HepG2 (cell line): ENCODE results near the gene CAPN10. TPM values are rescaled to one million over a fixed set of nuclear protein-coding genes. Genes with fewer than 3 reads are reported as not detected.

Experiments used
- ATAC-seq: fragments of 200-7000 bp; cut with Tn5 transposase; 3 replicates; pipeline ENCODE4 v1.9.1; 2020; ENCODE audit warnings: mild to moderate bottlenecking, moderate library complexity
- BruUV-seq: library from RNA; stranded (reverse); fragments of 400-500 nt; replicated peaks from 2 replicates; lab custom pipeline; 2021; lab: Mats Ljungman, UMichigan
- CTCF ChIA-PET: fragments of 300-600 bp; formaldehyde crosslinking; extraction: SDS; loops from one replicate; lab custom pipeline; 2021; ENCODE audit warnings: low total read pairs, inconsistent platforms, low intra/inter-chr PET ratio; lab: Yijun Ruan, JAX
- POLR2A ChIA-PET: fragments of 350-600 bp; sonication (Branson Sonifier 250); formaldehyde crosslinking; loops from one replicate; lab custom pipeline; 2020; ENCODE audit warnings: antibody characterized with exemption, inconsistent platforms; lab: Yijun Ruan, JAX
- DNase-seq: peaks from one replicate; pipeline ENCODE4 v3.0.0-alpha.2; 2015; ENCODE audit warnings: low spot score
- FAIRE-seq: peaks from 3 replicates; lab custom pipeline; 2011; peaks lifted over from hg19 to GRCh38; lab: Jason Lieb, UNC
- H2AFZ ChIP-seq: one replicate; pipeline ENCODE4 v1.6.1; 2011; ENCODE audit warnings: low read length, inconsistent platforms
- H3K27ac ChIP-seq: fragments of 300-600 bp; 3 replicates; pipeline ENCODE4 v1.8.0; 2011; ENCODE audit warnings: mixed run types, mild to moderate bottlenecking, mixed read lengths, low read length, inconsistent platforms; ENCODE audit not compliant: insufficient read depth; ENCODE audit errors: extremely low read length
- H3K27me3 ChIP-seq, 2 experiments: fragments of 200-600 bp in 1 of 2; 2 replicates in 1 of 2; 3 replicates in 1 of 2; pipeline versions ENCODE4 v1.6.0 to v1.8.0; 2011; ENCODE audit warnings: low read length in 2 of 2, mild to moderate bottlenecking in 2 of 2, moderate library complexity in 2 of 2, inconsistent platforms in 1 of 2; ENCODE audit not compliant: insufficient read depth in 2 of 2, control insufficient read depth in 1 of 2
- H3K36me3 ChIP-seq, 2 experiments: fragments of 200-600 bp in 1 of 2; replicated peaks in 1 of 2; 2 replicates in 1 of 2; 3 replicates in 1 of 2; pipeline versions ENCODE4 v1.5.1 to v1.8.0; 2011; ENCODE audit warnings: low read length in 2 of 2, inconsistent platforms in 1 of 2; ENCODE audit not compliant: insufficient read depth in 2 of 2, control insufficient read depth in 1 of 2
- H3K4me1 ChIP-seq: 2 replicates; pipeline ENCODE4 v1.5.1; 2012; ENCODE audit warnings: low read length, inconsistent platforms; ENCODE audit not compliant: insufficient read depth
- H3K4me2 ChIP-seq: 2 replicates; pipeline ENCODE4 v1.6.0; 2011; ENCODE audit warnings: low read depth, low read length, inconsistent platforms
- H3K4me3 ChIP-seq, 3 experiments: fragments of 200-600 bp in 1 of 3; sonication (generic), shearing (Covaris generic) in 1 of 3; replicated peaks in 1 of 3; 2 replicates each; pipeline ENCODE4 v1.5.1; 2011 to 2016; ENCODE audit warnings: low read length in 3 of 3, inconsistent platforms in 2 of 3, low read depth in 2 of 3, mild to moderate bottlenecking in 2 of 3, control low read depth in 1 of 3, mixed read lengths in 1 of 3; ENCODE audit not compliant: insufficient read depth in 1 of 3
- H3K79me2 ChIP-seq: one replicate; pipeline ENCODE4 v1.6.1; 2011; ENCODE audit warnings: low read length, inconsistent platforms; ENCODE audit not compliant: insufficient read depth
- H3K9ac ChIP-seq: 2 replicates; pipeline ENCODE4 v1.6.0; 2011; ENCODE audit warnings: mild to moderate bottlenecking, low read depth, low read length, inconsistent platforms; ENCODE audit not compliant: insufficient read depth
- H3K9me3 ChIP-seq: 2 replicates; pipeline ENCODE4 v1.5.1; 2012; ENCODE audit warnings: mild to moderate bottlenecking, low read length
- H4K20me1 ChIP-seq: 2 replicates; pipeline ENCODE4 v1.6.0; 2011; ENCODE audit warnings: inconsistent platforms, mild to moderate bottlenecking, low read length, moderate library complexity; ENCODE audit not compliant: insufficient read depth
- DNMT3B ChIP-seq: conservative IDR thresholded peaks from 2 replicates; pipeline ENCODE4 v1.6.1; 2016; ENCODE audit warnings: missing biosample characterization, control low read depth
- FIP1L1 ChIP-seq: fragments of 200-400 bp; formaldehyde crosslinking; IDR thresholded peaks from 2 replicates; pipeline ENCODE4 v1.6.1; 2018; ENCODE audit warnings: low read depth, mild to moderate bottlenecking, low read length, moderate library complexity, borderline replicate concordance; ENCODE audit not compliant: insufficient read depth
- NFIC ChIP-seq: IDR thresholded peaks from 2 replicates; pipeline ENCODE4 v1.6.1; 2012; ENCODE audit warnings: mild to moderate bottlenecking, low read length, inconsistent platforms
- RFXAP ChIP-seq: sonication (generic); formaldehyde crosslinking; IDR thresholded peaks from 2 replicates; pipeline ENCODE4 v1.4.0; 2020; ENCODE audit warnings: missing genetic modification reagents, borderline replicate concordance
- SMARCC2 ChIP-seq: fragments of 450-650 bp; IDR thresholded peaks from 2 replicates; pipeline ENCODE4 v1.6.1; 2017; ENCODE audit warnings: antibody characterized with exemption, mild to moderate bottlenecking
- SRSF1 ChIP-seq: fragments of 200-400 bp; formaldehyde crosslinking; optimal IDR thresholded peaks from 2 replicates; pipeline ENCODE3; 2017; ENCODE audit warnings: mild to moderate bottlenecking, low read depth, low read length, moderate library complexity
- ZMYM3 ChIP-seq: sonication (generic); formaldehyde crosslinking; IDR thresholded peaks from 2 replicates; pipeline ENCODE4 v1.5.1; 2020; ENCODE audit warnings: mild to moderate bottlenecking, missing genetic modification reagents
- WGBS: methylation state at CpG from one replicate; pipeline ENCODE4 v1.1.6; 2017; ENCODE audit warnings: low lambda C conversion rate; 5-methylcytosine and 5-hydroxymethylcytosine counted together
- in situ Hi-C: cut with HindIII; loops from 2 replicates; pipeline ENCODE4 v1.10.0; 2017; ENCODE audit warnings: low pct_unique_long_range_greater_than_20kb; ENCODE audit not compliant: extremely low pct_ligation_motif_present
- intact Hi-C: fragments of 100-400 bp; cut with micrococcal nuclease; formaldehyde crosslinking; loops from one replicate; pipeline ENCODE4 v1.10.0; 2022; ENCODE audit not compliant: unreplicated experiment
- polyA plus RNA-seq, 8 experiments: library from polyadenylated mRNA; depleted of rRNA in 3 of 8; stranded (reverse) in 7 of 8; unstranded in 1 of 8; fragments of >200 nt; fragmentation: Illumina TruSeq in 4 of 8; extraction: Trizol in 4 of 8; gene quantifications; 2 replicates each; pipeline versions ENCODE4 v1.2.1 to v1.2.3, GENCODE V29; 2011 to 2016; ENCODE audit warnings: low read depth in 4 of 8, missing spikeins in 1 of 8, mixed read lengths in 1 of 8; ENCODE audit not compliant: insufficient read depth in 1 of 8
- total RNA-seq, 5 experiments: library from RNA; depleted of rRNA; stranded (reverse); fragments of >200 nt; fragmentation: Illumina TruSeq; extraction: Trizol; gene quantifications; 2 replicates each; pipeline ENCODE4 v1.2.3, GENCODE V29; 2016; ENCODE audit warnings: low read depth in 1 of 5
- TF ChIP-seq, protein P1 (sequence below): sonication (generic); formaldehyde crosslinking; IDR thresholded peaks from 2 replicates; pipeline ENCODE4 v1.4.0; 2020; ENCODE audit warnings: low read depth, mild to moderate bottlenecking, missing genetic modification reagents
- TF ChIP-seq, protein P2 (sequence below): sonication (generic); formaldehyde crosslinking; IDR thresholded peaks from 2 replicates; pipeline ENCODE4 v1.5.0; 2020; ENCODE audit warnings: mild to moderate bottlenecking, missing genetic modification reagents, borderline replicate concordance

CAPN10 gene
- total and polyA plus RNA-seq, 2 of the 13 experiments (the other 11 are each of a cell fraction or from before 2014, with no cell fraction given), result 27.6 to 32.4 TPM

DNA sequence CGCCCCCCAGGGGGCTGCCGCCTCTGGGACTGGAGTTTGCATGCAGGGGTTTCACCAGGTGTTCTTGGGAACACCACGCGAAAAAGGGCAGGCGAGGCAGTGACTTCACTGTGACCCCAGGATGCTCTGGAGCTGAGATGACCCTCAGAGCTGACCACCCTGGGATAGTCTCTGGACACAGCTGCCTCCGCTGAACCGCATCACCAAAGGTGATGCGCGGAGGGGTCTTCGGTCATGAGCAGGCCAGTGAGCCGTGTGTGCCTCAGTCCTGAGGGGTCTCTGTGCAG is 56.2 kb downstream of the CAPN10 start:
- CTCF ChIA-PET, result no interaction called here
- Histone ChIP-seq H3K27ac (no peak overlapping the region), H4K20me1 (no peaks in the 10 kb centered on the region; the same call in 1 of the 2 replicates), H3K4me1 (no peaks in the 10 kb centered on the region), H3K9ac (no peak overlapping the region), H3K4me3 (no peak overlapping the region), H3K4me2 (no peak overlapping the region), H3K79me2 (no peaks in the 10 kb centered on the region), H3K36me3 (no peaks in the 10 kb centered on the region), H3K9me3 (no peaks in the 10 kb centered on the region), H3K27me3 (peaks cover 46 to 82% of the 10 kb centered on the region in 2 experiments), H2AFZ (no peak overlapping the region)
- DNase-seq (no peak), ATAC-seq (no peak), FAIRE-seq (no peak)
- BruUV-seq, result no TSS peak
- POLR2A ChIA-PET, result no interaction called here
- intact Hi-C loops (loop anchor here (10.0 kb wide), 1 partner anchor 128 kb away; no protein-coding TSS in a partner anchor), in situ Hi-C loops (no loop called here)
- TF ChIP-seq, protein P1, sequence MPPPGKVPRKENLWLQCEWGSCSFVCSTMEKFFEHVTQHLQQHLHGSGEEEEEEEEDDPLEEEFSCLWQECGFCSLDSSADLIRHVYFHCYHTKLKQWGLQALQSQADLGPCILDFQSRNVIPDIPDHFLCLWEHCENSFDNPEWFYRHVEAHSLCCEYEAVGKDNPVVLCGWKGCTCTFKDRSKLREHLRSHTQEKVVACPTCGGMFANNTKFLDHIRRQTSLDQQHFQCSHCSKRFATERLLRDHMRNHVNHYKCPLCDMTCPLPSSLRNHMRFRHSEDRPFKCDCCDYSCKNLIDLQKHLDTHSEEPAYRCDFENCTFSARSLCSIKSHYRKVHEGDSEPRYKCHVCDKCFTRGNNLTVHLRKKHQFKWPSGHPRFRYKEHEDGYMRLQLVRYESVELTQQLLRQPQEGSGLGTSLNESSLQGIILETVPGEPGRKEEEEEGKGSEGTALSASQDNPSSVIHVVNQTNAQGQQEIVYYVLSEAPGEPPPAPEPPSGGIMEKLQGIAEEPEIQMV (CRISPR knock-in tag), result no peak
- TF ChIP-seq, protein P2, sequence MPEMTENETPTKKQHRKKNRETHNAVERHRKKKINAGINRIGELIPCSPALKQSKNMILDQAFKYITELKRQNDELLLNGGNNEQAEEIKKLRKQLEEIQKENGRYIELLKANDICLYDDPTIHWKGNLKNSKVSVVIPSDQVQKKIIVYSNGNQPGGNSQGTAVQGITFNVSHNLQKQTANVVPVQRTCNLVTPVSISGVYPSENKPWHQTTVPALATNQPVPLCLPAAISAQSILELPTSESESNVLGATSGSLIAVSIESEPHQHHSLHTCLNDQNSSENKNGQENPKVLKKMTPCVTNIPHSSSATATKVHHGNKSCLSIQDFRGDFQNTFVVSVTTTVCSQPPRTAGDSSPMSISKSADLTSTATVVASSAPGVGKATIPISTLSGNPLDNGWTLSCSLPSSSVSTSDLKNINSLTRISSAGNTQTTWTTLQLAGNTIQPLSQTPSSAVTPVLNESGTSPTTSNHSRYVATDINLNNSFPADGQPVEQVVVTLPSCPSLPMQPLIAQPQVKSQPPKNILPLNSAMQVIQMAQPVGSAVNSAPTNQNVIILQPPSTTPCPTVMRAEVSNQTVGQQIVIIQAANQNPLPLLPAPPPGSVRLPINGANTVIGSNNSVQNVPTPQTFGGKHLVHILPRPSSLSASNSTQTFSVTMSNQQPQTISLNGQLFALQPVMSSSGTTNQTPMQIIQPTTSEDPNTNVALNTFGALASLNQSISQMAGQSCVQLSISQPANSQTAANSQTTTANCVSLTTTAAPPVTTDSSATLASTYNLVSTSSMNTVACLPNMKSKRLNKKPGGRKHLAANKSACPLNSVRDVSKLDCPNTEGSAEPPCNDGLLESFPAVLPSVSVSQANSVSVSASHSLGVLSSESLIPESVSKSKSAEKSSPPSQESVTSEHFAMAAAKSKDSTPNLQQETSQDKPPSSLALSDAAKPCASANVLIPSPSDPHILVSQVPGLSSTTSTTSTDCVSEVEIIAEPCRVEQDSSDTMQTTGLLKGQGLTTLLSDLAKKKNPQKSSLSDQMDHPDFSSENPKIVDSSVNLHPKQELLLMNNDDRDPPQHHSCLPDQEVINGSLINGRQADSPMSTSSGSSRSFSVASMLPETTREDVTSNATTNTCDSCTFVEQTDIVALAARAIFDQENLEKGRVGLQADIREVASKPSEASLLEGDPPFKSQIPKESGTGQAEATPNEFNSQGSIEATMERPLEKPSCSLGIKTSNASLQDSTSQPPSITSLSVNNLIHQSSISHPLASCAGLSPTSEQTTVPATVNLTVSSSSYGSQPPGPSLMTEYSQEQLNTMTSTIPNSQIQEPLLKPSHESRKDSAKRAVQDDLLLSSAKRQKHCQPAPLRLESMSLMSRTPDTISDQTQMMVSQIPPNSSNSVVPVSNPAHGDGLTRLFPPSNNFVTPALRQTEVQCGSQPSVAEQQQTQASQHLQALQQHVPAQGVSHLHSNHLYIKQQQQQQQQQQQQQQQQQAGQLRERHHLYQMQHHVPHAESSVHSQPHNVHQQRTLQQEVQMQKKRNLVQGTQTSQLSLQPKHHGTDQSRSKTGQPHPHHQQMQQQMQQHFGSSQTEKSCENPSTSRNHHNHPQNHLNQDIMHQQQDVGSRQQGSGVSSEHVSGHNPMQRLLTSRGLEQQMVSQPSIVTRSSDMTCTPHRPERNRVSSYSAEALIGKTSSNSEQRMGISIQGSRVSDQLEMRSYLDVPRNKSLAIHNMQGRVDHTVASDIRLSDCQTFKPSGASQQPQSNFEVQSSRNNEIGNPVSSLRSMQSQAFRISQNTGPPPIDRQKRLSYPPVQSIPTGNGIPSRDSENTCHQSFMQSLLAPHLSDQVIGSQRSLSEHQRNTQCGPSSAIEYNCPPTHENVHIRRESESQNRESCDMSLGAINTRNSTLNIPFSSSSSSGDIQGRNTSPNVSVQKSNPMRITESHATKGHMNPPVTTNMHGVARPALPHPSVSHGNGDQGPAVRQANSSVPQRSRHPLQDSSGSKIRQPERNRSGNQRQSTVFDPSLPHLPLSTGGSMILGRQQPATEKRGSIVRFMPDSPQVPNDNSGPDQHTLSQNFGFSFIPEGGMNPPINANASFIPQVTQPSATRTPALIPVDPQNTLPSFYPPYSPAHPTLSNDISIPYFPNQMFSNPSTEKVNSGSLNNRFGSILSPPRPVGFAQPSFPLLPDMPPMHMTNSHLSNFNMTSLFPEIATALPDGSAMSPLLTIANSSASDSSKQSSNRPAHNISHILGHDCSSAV, result no peak
- TF ChIP-seq SRSF1 (no peak), SMARCC2 (no peak), NFIC (no peak), RFXAP (CRISPR knock-in tag) (no peak), DNMT3B (CRISPR knock-in tag) (no peak), ZMYM3 (CRISPR knock-in tag) (no peak), FIP1L1 (no peak)
- 40% methylated on average over 1 of the region's 11 CpGs for WGBS
